Left lung (tissue), 10 donors: ENCODE measurements around the gene SLIT3. TPM values are rescaled to one million over a fixed set of nuclear protein-coding genes. Genes with fewer than 3 reads are reported as not detected.
A peak's percentile ranks its signal among the peaks of the same experiment; 100 is the strongest.

Source experiments
- ATAC-seq: fragments of 200-7000 bp; cut with Tn5 transposase; one replicate; pipeline ENCODE4 v1.9.1; 2020; ENCODE audit warnings: moderate library complexity
- DNase-seq, 4 donors: peaks; one replicate each; pipeline ENCODE4 v3.0.0-alpha.2; 2013 to 2020
- H3K27ac ChIP-seq, 2 donors: fragments of 200-600 bp; sonication (generic) in 1 of 2; one replicate each; pipeline versions ENCODE4 v1.5.0 to v1.8.0; 2020 to 2021
- H3K27me3 ChIP-seq, 2 donors: fragments of 200-600 bp; sonication (generic) in 1 of 2; one replicate each; pipeline versions ENCODE4 v1.5.0 to v1.8.0; 2020 to 2021
- H3K36me3 ChIP-seq, 2 donors: fragments of 200-600 bp; sonication (generic) in 1 of 2; one replicate each; pipeline versions ENCODE4 v1.5.0 to v1.8.0; 2020 to 2021
- H3K4me1 ChIP-seq, 2 donors: fragments of 200-600 bp; one replicate each; pipeline ENCODE4 v1.8.0; 2021
- H3K4me3 ChIP-seq, 2 donors: fragments of 200-600 bp; sonication (generic) in 1 of 2; one replicate each; pipeline versions ENCODE4 v1.5.0 to v1.8.0; 2020 to 2021; ENCODE audit warnings: mild to moderate bottlenecking in 1 of 2
- H3K9me3 ChIP-seq, 2 donors: fragments of 200-600 bp; sonication (generic) in 1 of 2; one replicate each; pipeline versions ENCODE4 v1.5.0 to v1.8.0; 2020 to 2021
- CTCF ChIP-seq, 2 donors: fragments of 200-600 bp; sonication (generic) in 1 of 2; IDR thresholded peaks; one replicate each; pipeline versions ENCODE4 v1.5.0 to v1.8.0; 2021; ENCODE audit warnings: antibody characterized with exemption in 2 of 2
- intact Hi-C, 2 donors: fragments of 100-400 bp; cut with DNase I; formaldehyde crosslinking; loops; one replicate each; pipeline versions ENCODE4 v1.11.2 to v1.14.2; 2022
- polyA plus RNA-seq, 6 donors: library from polyadenylated mRNA; unstranded; fragments of 120-200 nt; gene quantifications; one replicate each; pipeline ENCODE4 v1.2.1, GENCODE V29; 2013; ENCODE audit not compliant: insufficient read length in 6 of 6
- total RNA-seq, 2 donors: library from RNA; stranded (reverse); fragmentation: NEBNext Ultra II Directional; extraction: Animal tissue kit (Norgen Biotek cat#: 25700); gene quantifications; one replicate each; pipeline ENCODE4 v1.2.1, GENCODE V29; 2021
- donor health status: DM: no; HTN: yes; CAD: no.
- donor health status: DM: no; HTN: no; CAD: no.

Gene SLIT3
- total and polyA plus RNA-seq, 8 donors = 37.6 to 77.1 (median 45.9) TPM

GRCh38 chr5:168740811-168741213 is 560.1 kb downstream of the SLIT3 start:
- no peak for DNase-seq
- peak; percentile 27 for ATAC-seq
- H3K4me1 ChIP-seq = no peaks in the 10 kb centered on the region
- H3K27me3 ChIP-seq = no peaks in the 10 kb centered on the region
- no peak overlapping the region for H3K4me3 ChIP-seq
- no peaks in the 10 kb centered on the region for H3K36me3 ChIP-seq
- no peak for TF ChIP-seq CTCF (IDR thresholded peaks at IDR 0.05)
- intact Hi-C loops = no loop called here
- H3K9me3 ChIP-seq = peaks cover 0 to 2% of the 10 kb centered on the region in 2 donors
- H3K27ac ChIP-seq = no peak overlapping the region

GRCh38 chr5:168740092-168740800 is 560.7 kb downstream of the SLIT3 start:
- Histone ChIP-seq H3K4me1 (no peaks in the 10 kb centered on the region), H3K36me3 (no peaks in the 10 kb centered on the region), H3K4me3 (no peak overlapping the region), H3K27me3 (no peaks in the 10 kb centered on the region), H3K9me3 (peaks cover 0 to 2% of the 10 kb centered on the region in 2 donors), H3K27ac (no peak overlapping the region)
- no peak for ATAC-seq
- no peak for TF ChIP-seq CTCF (IDR thresholded peaks at IDR 0.05)
- intact Hi-C loops = no loop called here
- no peak for DNase-seq

GRCh38 chr5:168737066-168737465 is 563.9 kb downstream of the SLIT3 start:
- DNase-seq (no peak), ATAC-seq (no peak)
- Histone ChIP-seq H3K4me3 (no peak overlapping the region), H3K27ac (no peak overlapping the region), H3K27me3 (no peaks in the 10 kb centered on the region), H3K4me1 (no peaks in the 10 kb centered on the region), H3K9me3 (no peaks in the 10 kb centered on the region), H3K36me3 (no peaks in the 10 kb centered on the region)
- TF ChIP-seq CTCF (IDR thresholded peaks at IDR 0.05) = no peak
- intact Hi-C loops = no loop called here

- TF ChIP-seq CTCF (IDR thresholded peaks at IDR 0.05) = no peak
- no peaks in the 10 kb centered on the region for H3K27me3 ChIP-seq
- no peak overlapping the region for H3K4me3 ChIP-seq
- DNase-seq = peak in 2 of 4 donors; percentile 36 to 59
- ATAC-seq = no peak
- no peak overlapping the region for H3K27ac ChIP-seq
- H3K36me3 ChIP-seq = no peaks in the 10 kb centered on the region
- H3K9me3 ChIP-seq = no peaks in the 10 kb centered on the region
- no peaks in the 10 kb centered on the region for H3K4me1 ChIP-seq
- intact Hi-C loops = no loop called here
These were observed 564.6 kb downstream of the SLIT3 start for GRCh38 chr5:168736281-168736831.

GRCh38 chr5:168734620-168735300 is 566.2 kb downstream of the SLIT3 start:
- DNase-seq = peak in 2 of 4 donors; percentile 20 to 52
- no peak for ATAC-seq
- Histone ChIP-seq H3K27me3 (no peaks in the 10 kb centered on the region), H3K36me3 (no peaks in the 10 kb centered on the region), H3K27ac (no peak overlapping the region), H3K4me3 (no peak overlapping the region), H3K4me1 (no peaks in the 10 kb centered on the region), H3K9me3 (peaks cover 0 to 2% of the 10 kb centered on the region in 2 donors)
- intact Hi-C loops = no loop called here
- no peak for TF ChIP-seq CTCF (IDR thresholded peaks at IDR 0.05)
